CD4-positive, alpha-beta T cell (primary cell): ENCODE results near the gene CEP112. TPM values are rescaled to one million over a fixed set of nuclear protein-coding genes. Genes with fewer than 3 reads are reported as not detected.
A peak's percentile ranks its signal among the peaks of the same experiment; 100 is the strongest.

Experiments used
- ATAC-seq: fragments of 200-7000 bp; cut with Tn5 transposase; one replicate; pipeline ENCODE4 v1.10.0; 2022; ENCODE audit warnings: mild to moderate bottlenecking; ENCODE audit not compliant: poor library complexity
- CTCF ChIA-PET: fragments of 350-600 bp; sonication (Branson Sonifier 250); formaldehyde crosslinking; loops from one replicate; lab custom pipeline; 2021; ENCODE audit warnings: antibody characterized with exemption, inconsistent platforms; lab: Charles Lee
- POLR2A ChIA-PET: fragments of 350-600 bp; sonication (Branson Sonifier 250); formaldehyde crosslinking; loops from one replicate; lab custom pipeline; 2021; ENCODE audit warnings: antibody characterized with exemption, inconsistent platforms; lab: Charles Lee
- DNase-seq, 14 experiments: peaks; one replicate each; pipeline ENCODE4 v3.0.0-alpha.2; 2013 to 2020; ENCODE audit warnings: mixed read lengths in 2 of 14
- H3K27ac ChIP-seq, 2 donors: one replicate each; pipeline versions ENCODE4 v1.5.1 to v1.7.0; 2013; ENCODE audit warnings: low read length in 2 of 2, low read depth in 1 of 2, mild to moderate bottlenecking in 1 of 2
- H3K27me3 ChIP-seq, 2 experiments: 1 replicate in 1 of 2; 2 replicates in 1 of 2; pipeline versions ENCODE4 v1.6.1 to v1.7.0; 2013; ENCODE audit warnings: low read length in 2 of 2, control low read depth in 1 of 2, mild to moderate bottlenecking in 1 of 2, moderate library complexity in 1 of 2; ENCODE audit not compliant: insufficient read depth in 2 of 2, control insufficient read depth in 1 of 2
- H3K36me3 ChIP-seq: one replicate; pipeline ENCODE4 v1.6.1; 2013; ENCODE audit warnings: low read length, control low read depth; ENCODE audit not compliant: insufficient read depth
- H3K4me1 ChIP-seq: one replicate; pipeline ENCODE4 v1.6.1; 2013; ENCODE audit warnings: low read length, control low read depth; ENCODE audit not compliant: insufficient read depth
- H3K4me3 ChIP-seq: one replicate; pipeline ENCODE4 v1.5.1; 2013; ENCODE audit warnings: mild to moderate bottlenecking, low read length, moderate library complexity
- H3K9me3 ChIP-seq, 2 experiments: 1 replicate in 1 of 2; 2 replicates in 1 of 2; pipeline versions ENCODE4 v1.6.1 to v1.7.0; 2013; ENCODE audit warnings: low read length in 2 of 2, mild to moderate bottlenecking in 2 of 2, control low read depth in 1 of 2, moderate library complexity in 1 of 2; ENCODE audit not compliant: control insufficient read depth in 1 of 2, insufficient read depth in 1 of 2
- H3K27ac Mint-ChIP-seq: one replicate; pipeline ENCODE4 v1.8.0; 2020; ENCODE audit warnings: mixed read lengths
- H3K27me3 Mint-ChIP-seq: one replicate; pipeline ENCODE4 v1.8.0; 2021; ENCODE audit warnings: mixed read lengths
- H3K36me3 Mint-ChIP-seq: one replicate; pipeline ENCODE4 v1.8.0; 2021; ENCODE audit warnings: low read depth, mixed read lengths
- H3K4me1 Mint-ChIP-seq: one replicate; pipeline ENCODE4 v1.8.0; 2021; ENCODE audit warnings: low read depth, mixed read lengths
- H3K4me3 Mint-ChIP-seq: one replicate; pipeline ENCODE4 v1.8.0; 2020; ENCODE audit warnings: mild to moderate bottlenecking, mixed read lengths
- H3K9me3 Mint-ChIP-seq: one replicate; pipeline ENCODE4 v1.8.0; 2020; ENCODE audit warnings: mixed read lengths
- CTCF ChIP-seq: fragments of 200-600 bp; IDR thresholded peaks from one replicate; pipeline ENCODE4 v1.8.0; 2022; ENCODE audit warnings: antibody characterized with exemption, mild to moderate bottlenecking
- intact Hi-C, 2 experiments: fragments of 100-400 bp; cut with DNase I in 1 of 2; cut with micrococcal nuclease in 1 of 2; formaldehyde crosslinking; loops; one replicate each; pipeline versions ENCODE4 v1.15.1 to v1.9.0; 2023 to 2025; cut with DNase I, micrococcal nuclease
- total RNA-seq, 174 experiments: library from RNA in 2 of 174; stranded (reverse) in 2 of 174; gene quantifications; one replicate each; pipeline ENCODE4 v1.2.3 and lab custom pipeline; 2021 to 2026

CEP112 gene
- total RNA-seq, 2 experiments from 2014 or later: 1.6 to 2.2 TPM

DNA sequence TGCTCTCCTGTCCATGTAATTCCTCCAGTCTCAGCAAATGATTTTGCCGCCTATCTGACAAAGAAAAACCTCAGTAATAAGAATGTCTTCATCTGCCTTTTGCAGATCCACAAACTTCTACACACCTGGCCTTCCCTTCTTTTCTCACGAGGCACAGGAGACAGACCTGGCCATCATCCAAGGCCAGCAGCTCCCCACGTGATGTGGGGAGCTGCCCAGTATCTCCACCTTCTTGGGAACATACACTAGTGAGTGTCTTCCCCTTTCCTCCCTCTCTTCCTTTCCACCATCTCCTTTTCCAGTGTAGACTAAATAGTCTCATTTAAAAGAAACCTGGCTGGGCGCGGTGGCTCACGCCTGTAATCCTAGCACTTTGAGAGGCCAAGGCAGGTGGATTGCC lies 274.4 kb downstream of the CEP112 start:
- Histone ChIP-seq H3K9me3 (no peaks in the 10 kb centered on the region), H3K27ac (no peak overlapping the region), H3K4me3 (no peak overlapping the region), H3K4me1 (peaks cover 4% of the 10 kb centered on the region), H3K36me3 (no peaks in the 10 kb centered on the region), H3K27me3 (no peaks in the 10 kb centered on the region)
- DNase-seq: no peak
- no peaks in the 10 kb centered on the region for H3K9me3 Mint-ChIP-seq
- H3K27me3 Mint-ChIP-seq: no peaks in the 10 kb centered on the region
- H3K36me3 Mint-ChIP-seq: no peaks in the 10 kb centered on the region
- CTCF ChIA-PET: no interaction called here
- ATAC-seq: no peak
- no peak overlapping the region for H3K27ac Mint-ChIP-seq
- H3K4me3 Mint-ChIP-seq: no peak overlapping the region
- intact Hi-C loops: no loop called here
- TF ChIP-seq CTCF: no peak
- H3K4me1 Mint-ChIP-seq: peaks cover 20% of the 10 kb centered on the region
- POLR2A ChIA-PET: no interaction called here

DNA sequence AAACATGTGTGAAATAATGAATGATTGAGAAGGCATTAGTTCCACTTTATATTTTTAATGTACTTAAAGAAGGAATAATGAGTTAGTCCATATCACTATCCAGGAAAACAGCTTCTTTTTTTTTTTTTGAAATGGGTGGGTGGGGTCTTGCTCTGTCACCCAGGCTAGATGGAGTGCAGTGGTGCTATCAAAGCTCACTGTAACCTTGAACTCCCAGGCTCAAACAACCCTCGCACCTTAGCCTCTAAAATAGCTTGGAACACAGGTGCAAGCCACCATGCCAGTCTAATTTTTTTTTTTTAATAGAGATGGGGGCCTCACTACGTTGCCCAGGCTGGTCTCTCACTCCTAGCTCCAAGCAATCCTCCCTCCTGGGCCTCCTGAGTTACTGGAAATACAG lies 275.5 kb downstream of the CEP112 start:
- no peaks in the 10 kb centered on the region for H3K36me3 Mint-ChIP-seq
- no peak overlapping the region for H3K4me3 Mint-ChIP-seq
- no peak for ATAC-seq
- H3K9me3 Mint-ChIP-seq: peaks cover 3% of the 10 kb centered on the region
- H3K27me3 Mint-ChIP-seq: no peaks in the 10 kb centered on the region
- Histone ChIP-seq H3K36me3 (no peaks in the 10 kb centered on the region), H3K4me1 (peaks cover 4% of the 10 kb centered on the region), H3K9me3 (no peaks in the 10 kb centered on the region), H3K27me3 (no peaks in the 10 kb centered on the region), H3K4me3 (no peak overlapping the region), H3K27ac (no peak overlapping the region)
- ChIA-PET CTCF (no interaction called here), POLR2A (no interaction called here)
- H3K27ac Mint-ChIP-seq: no peak overlapping the region
- intact Hi-C loops: no loop called here
- no peak for DNase-seq
- H3K4me1 Mint-ChIP-seq: peaks cover 20% of the 10 kb centered on the region
- no peak for TF ChIP-seq CTCF

DNA sequence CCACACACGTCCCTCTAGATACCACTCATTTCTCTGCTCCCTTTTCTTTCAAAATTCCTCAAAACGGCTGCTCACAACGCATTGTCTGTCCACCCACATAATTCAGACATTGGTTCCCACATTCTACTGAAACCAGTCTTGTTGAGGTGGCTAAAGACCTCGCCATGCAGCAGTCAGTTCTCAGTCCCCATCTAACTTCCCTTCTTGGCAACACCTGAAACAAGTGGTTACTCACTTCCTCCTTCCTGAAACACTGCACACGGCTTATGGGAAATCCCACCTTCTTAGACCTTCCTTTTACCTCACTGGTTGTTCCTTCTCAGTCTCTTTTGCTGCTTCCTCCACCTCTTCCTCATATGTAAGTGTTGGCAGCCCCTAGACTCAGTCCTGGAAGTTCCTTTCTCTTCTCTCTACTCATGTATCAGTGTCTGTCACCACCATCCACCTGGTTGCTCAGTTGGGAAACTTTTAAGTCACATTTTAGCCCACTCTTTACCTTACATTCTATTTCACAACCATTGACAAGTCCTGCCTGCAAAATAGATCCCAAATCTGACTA lies 277.1 kb downstream of the CEP112 start:
- ChIA-PET POLR2A (no interaction called here), CTCF (no interaction called here)
- no peaks in the 10 kb centered on the region for H3K27me3 ChIP-seq
- ATAC-seq (no peak), DNase-seq (peak in 2 of 14 experiments; percentile 2 to 11)
- Mint-ChIP-seq H3K4me3 (no peak overlapping the region), H3K9me3 (peaks cover 14% of the 10 kb centered on the region), H3K4me1 (peaks cover 14% of the 10 kb centered on the region), H3K27me3 (no peaks in the 10 kb centered on the region), H3K36me3 (no peaks in the 10 kb centered on the region), H3K27ac (no peak overlapping the region)
- intact Hi-C loops: no loop called here
- no peak overlapping the region for H3K27ac ChIP-seq
- H3K4me3 ChIP-seq: no peak overlapping the region
- no peaks in the 10 kb centered on the region for H3K36me3 ChIP-seq
- H3K4me1 ChIP-seq: peaks cover 4% of the 10 kb centered on the region
- H3K9me3 ChIP-seq: peaks cover 0 to 7% of the 10 kb centered on the region in 2 experiments
- no peak for TF ChIP-seq CTCF
